Left colon (tissue), 2 donors: ENCODE measurements around the gene IQCM. TPM values are rescaled to one million over a fixed set of nuclear protein-coding genes. Genes with fewer than 3 reads are reported as not detected.
"Not testable (repeated sequence)": the region's sequence is repeated elsewhere in the genome, so short reads cannot be mapped to it uniquely, and the experiment has no call there.

Source experiments
- ATAC-seq: fragments of 200-7000 bp; cut with Tn5 transposase; one replicate; pipeline ENCODE4 v1.9.1; 2020; ENCODE audit warnings: mild to moderate bottlenecking, moderate library complexity
- DNase-seq, 2 donors: peaks; one replicate each; pipeline ENCODE4 v3.0.0-alpha.2; 2020
- intact Hi-C, 2 donors: fragments of 100-400 bp; cut with DNase I in 1 of 2; cut with micrococcal nuclease in 1 of 2; formaldehyde crosslinking; loops; one replicate each; pipeline versions ENCODE4 v1.11.2 to v1.14.0; 2022; cut with DNase I, micrococcal nuclease
- total RNA-seq, 2 donors: library from RNA; stranded (reverse); fragmentation: NEBNext Ultra II Directional; extraction: Animal tissue kit (Norgen Biotek cat#: 25700); gene quantifications; one replicate each; pipeline ENCODE4 v1.2.1, GENCODE V29; 2021
- donor health status: DM: no; HTN: no; CAD: no.
- donor health status: DM: yes; HTN: yes; CAD: no.

Gene IQCM
- total RNA-seq, 2 donors from 2014 or later = 7.2 to 7.6 TPM

DNA sequence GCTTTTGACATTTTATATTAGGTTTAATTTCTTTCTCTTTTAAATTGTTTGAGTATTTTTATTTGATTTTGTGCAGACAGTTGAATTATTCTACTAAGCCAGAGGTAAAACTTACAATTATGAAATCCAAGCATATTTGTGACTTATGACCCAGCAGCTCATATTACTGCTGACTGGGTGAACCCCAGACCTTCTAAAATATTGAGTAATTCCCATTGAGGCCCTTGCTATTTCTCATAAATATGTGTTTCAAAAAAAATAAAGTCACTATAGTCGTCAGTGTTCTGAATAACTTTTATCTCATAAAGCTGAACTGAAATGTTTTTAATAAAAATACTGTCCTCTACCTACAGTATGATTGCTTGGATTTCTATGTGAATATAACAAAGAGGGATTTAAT, 303.1 kb downstream of the IQCM start:
- ATAC-seq (no peak), DNase-seq (no peak)
- intact Hi-C loops = no loop called here

DNA sequence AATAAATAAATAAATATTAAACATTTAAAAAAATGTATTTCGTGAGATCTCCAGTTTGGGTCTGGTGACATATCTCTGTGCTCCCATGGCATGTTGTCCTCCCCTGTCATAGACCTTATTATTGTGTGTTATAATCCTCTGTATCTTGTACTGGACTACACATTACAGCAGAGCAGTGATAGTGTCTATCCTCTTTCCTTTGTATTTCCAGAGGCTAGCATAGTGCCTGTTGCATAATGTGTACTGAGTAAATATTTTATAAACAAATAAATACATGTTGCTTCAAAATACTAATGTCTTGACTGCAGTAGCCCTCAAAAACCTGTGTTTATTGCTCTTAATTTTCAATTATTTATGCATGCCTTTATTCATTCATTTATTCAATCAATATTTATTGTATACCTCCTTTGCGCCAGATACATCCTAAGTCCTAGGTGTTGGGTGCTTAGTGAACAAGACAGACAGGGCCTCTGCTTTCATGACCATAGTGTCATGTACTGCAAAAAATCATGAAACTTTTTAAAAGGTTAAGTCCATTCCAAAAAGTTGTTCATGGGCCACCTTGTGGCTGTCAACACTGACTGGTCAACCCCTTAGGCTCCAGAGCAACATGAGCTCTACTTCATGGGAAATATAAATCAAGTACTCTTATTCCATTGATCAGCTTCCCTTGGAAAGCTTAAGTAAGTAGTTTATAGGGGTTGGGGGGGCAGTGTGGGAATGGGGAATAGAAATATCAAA, 303.9 kb downstream of the IQCM start:
- DNase-seq (no peak), ATAC-seq (no peak)
- intact Hi-C loops = no loop called here

DNA sequence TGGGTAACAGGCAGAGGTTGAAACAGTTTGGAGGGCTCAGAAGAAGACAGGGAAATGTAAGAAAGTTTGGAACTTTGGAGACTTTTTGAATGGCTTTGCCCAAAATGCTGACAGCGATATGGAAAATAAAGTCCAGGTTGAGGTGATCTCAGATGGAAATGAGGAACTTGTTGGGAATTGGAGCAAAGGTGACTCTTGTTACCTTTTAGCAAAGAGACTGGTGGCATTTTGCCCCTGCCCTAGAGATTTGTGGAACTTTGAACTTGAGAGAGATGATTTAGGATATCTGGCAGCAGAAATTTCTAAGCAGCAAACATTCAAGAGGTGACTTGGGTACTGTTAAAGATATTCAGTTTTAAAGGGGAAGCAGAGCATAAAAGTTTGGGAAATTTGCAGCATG, 308.3 kb downstream of the IQCM start:
- ATAC-seq, intact Hi-C loops, DNase-seq: not testable (repeated sequence)

DNA sequence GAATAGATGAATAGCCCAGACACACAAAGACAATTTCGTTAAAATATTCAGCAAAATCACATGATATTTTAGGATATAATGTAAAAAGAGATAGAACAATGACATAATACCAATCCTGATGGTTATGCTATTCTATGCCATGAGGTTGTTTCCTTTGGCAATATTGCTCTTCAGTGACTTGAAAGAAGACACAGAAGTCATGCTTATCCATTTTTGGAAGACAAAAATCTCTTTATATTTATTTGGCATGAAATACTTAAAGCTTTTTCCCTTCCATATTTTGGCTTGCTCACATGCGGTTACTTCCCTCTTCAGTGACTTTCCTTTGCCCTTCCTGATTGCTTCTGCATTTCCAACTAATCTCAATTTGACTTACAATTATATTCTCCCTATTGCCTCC, 314.8 kb downstream of the IQCM start:
- intact Hi-C loops = no loop called here
- ATAC-seq (no peak), DNase-seq (no peak)

- no peak for DNase-seq
- ATAC-seq = no peak
Measured at GRCh38 chr4:149499726-149500125, 315.9 kb downstream of the IQCM start.

GRCh38 chr4:149498246-149498645, 317.4 kb downstream of the IQCM start:
- DNase-seq (no peak), ATAC-seq (peak; percentile 53)
- intact Hi-C loops = no loop called here

More at GRCh38 chr4:149499726-149500125, 315.9 kb downstream of the IQCM start:
- intact Hi-C loops = no loop called here

- ATAC-seq (peak; percentile 71), DNase-seq (no peak)
- intact Hi-C loops = no loop called here
Measured at GRCh38 chr4:149493492-149493891, 322.2 kb downstream of the IQCM start.

DNA sequence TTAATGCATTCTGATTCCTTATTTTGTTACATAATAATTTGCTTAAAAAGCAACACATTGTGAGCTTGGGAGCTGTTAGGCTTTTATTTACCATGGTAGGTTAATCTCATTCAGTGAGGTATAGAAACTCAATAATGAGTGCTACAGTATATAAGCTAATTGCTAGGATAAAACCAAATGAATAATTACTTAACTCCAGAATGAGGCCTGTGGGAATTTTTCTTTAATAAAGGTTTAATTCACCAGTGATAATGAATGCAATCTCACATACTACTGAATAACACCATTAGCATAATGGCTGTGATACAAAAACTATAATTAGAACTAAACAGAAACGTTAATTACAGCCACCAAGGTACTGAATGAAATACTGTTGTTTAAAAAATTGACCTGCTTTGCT, 326.3 kb downstream of the IQCM start:
- intact Hi-C loops = no loop called here
- no peak for ATAC-seq
- no peak for DNase-seq

DNA sequence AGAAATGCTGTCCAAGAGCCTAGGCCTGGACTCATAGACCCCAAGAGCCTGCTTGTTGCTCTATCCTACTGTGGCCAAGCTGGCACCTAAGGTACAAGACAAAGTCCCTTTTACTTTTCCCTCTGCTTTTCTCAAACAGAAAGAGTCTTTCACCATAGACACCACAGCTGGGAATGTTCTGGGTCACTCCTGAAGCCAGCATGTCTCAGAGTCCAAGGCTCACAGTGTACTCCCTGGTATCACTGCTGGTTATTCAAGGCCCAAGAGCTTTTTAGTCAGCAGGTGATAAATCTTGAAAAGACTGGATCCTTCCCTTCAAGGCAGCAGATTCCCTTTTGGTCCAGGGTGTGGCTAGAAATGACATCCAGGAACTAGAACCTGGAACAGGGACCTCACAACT, 328.8 kb downstream of the IQCM start:
- ATAC-seq (no peak), DNase-seq (no peak)
- intact Hi-C loops = no loop called here

DNA sequence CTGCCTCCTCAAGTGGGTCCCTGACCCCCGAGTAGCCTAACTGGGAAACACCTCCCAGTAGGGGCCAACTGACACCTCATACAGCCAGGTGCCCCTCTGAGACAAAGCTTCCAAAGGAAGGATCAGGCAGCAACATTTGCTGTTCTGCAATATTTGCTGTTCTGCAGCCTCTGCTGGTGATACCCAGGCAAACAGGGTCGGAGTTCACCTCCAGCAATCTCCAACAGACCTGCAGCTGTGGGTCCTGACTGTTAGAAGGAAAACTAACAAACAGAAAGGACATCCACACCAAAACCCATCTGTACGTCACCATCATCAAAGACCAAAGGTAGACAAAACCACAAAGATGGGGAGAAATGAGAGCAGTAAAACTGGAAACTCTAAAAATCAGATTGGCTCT, 347.0 kb downstream of the IQCM start:
- intact Hi-C loops, DNase-seq, ATAC-seq: not testable (repeated sequence)

DNA sequence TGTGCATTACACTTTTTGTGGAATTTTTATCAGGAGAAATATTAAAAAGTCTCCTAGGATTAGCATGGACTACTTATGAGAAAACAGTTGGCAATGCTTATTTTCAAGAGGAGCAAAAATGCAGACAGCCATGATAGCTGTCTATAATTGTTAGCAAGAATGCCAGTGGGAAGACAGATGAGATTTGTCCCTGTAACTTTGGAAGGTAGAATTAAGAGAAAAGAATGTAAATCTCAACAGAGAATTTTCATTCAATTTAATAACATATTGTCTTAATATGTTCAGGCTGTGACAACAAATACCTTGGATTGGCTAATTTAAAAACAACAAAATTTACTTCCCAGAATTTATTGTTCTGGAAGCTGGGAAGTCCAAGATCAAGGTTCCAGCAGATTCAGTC, 349.2 kb downstream of the IQCM start:
- intact Hi-C loops = no loop called here
- ATAC-seq (no peak), DNase-seq (no peak)

- no peak for DNase-seq
- no peak for ATAC-seq
- intact Hi-C loops = no loop called here
Measured at GRCh38 chr4:149465955-149466354, 349.7 kb downstream of the IQCM start.

- intact Hi-C loops = no loop called here
- no peak for DNase-seq
- no peak for ATAC-seq
Measured at GRCh38 chr4:149443537-149443936, 372.1 kb downstream of the IQCM start.

GRCh38 chr4:149441338-149441737, 374.3 kb downstream of the IQCM start:
- intact Hi-C loops = no loop called here

DNA sequence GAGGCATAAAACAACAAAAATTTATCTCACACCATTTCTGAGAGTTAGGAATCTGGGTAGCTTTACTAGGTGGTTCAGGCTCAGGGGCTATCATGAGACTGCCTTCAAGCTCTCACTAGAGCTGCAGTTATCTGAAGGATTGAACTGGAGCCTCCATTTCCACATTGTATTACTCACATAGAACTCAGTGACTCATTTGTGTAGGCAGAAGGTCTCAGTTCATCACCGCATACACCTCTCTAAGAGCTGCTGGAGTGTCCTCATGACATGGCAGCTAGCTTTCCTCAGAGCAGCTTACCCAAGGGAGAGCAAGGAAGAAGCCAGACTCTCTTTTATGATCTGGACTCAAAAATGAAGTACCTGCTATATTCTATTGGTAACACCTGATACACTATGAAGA, 389.2 kb downstream of the IQCM start:
- ATAC-seq (no peak), DNase-seq (no peak)
- intact Hi-C loops = no loop called here

More at GRCh38 chr4:149441338-149441737, 374.3 kb downstream of the IQCM start:
- DNase-seq = no peak
- ATAC-seq = no peak

GRCh38 chr4:149409555-149409962, 406.1 kb downstream of the IQCM start:
- DNase-seq (no peak), ATAC-seq (no peak)
- intact Hi-C loops = no loop called here

DNA sequence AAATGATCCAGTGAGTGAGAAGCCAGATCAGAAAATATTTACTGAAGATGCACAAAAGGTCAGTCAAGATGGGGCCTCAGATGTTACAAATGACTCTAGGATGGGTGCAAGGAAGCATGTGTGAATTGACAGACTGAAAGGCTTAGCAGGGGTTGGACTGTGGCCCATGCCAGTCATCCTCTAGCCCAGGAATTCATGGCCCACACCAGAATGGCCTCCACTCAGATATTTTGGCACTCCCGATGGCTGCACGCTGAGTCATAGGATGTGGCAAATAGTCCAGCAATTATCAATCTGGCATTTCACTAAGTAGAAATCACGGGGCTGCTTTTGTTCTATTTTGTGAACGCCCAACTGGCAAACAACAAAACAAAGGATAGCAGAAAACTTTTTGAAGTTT, 406.5 kb downstream of the IQCM start:
- ATAC-seq = no peak
- intact Hi-C loops = no loop called here
- DNase-seq = no peak

DNA sequence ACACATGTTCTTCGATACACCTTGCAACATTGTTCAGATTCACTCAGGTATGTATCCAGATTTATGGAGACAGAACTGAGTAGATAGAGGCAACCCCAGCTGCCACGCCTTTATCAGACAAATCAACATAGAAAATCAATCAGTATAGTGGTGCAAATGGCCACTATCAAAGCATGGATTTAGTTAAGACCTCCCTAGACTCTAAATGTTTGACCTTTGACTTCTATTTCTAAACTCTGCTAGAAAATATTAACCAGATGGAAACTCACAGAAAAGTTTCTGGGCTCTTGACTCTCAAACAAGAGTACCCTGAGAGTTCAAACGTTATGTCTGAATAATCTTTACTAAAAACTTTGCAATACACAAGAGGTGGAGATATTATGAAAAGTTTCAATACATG, 411.5 kb downstream of the IQCM start:
- DNase-seq (no peak), ATAC-seq (no peak)
- intact Hi-C loops = no loop called here

DNA sequence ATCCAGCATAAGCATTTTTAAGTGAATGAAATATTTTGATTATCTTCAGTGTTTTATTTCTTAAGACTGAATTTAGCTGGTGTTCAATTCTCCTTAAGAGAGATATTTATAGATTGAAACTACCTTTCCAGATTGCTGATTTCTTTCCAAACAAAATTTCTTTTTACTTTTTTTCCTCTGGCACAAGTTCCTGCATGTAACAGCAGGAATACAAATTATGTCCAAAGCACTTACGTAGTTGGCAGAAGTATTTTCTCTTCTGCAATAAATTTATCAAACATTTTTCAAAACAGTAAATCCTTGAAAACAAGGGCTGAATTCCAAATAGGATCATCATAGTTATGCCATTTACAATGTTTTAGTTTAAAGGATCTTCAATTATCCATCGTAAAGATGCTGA, 412.6 kb downstream of the IQCM start:
- DNase-seq (no peak), ATAC-seq (no peak)
- intact Hi-C loops = no loop called here

DNA sequence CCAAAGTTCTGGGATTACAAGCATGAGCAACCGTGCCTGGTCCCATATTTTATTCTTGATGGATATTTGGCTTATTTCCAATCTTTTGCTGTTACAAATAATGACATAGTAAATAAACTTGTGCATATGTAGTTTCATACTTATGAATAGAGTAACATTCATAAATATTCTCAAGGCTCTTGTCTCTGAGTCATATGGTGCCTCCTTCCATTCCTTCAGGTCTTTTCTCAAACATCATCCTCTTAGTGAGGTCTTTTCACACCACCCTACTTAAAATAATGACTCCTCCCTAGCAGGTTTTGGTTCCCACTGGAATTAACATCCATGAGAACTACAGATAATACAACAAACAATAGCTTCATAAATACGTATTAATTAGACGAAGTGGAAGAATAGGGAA, 416.6 kb downstream of the IQCM start:
- intact Hi-C loops = no loop called here
- ATAC-seq = no peak

DNA sequence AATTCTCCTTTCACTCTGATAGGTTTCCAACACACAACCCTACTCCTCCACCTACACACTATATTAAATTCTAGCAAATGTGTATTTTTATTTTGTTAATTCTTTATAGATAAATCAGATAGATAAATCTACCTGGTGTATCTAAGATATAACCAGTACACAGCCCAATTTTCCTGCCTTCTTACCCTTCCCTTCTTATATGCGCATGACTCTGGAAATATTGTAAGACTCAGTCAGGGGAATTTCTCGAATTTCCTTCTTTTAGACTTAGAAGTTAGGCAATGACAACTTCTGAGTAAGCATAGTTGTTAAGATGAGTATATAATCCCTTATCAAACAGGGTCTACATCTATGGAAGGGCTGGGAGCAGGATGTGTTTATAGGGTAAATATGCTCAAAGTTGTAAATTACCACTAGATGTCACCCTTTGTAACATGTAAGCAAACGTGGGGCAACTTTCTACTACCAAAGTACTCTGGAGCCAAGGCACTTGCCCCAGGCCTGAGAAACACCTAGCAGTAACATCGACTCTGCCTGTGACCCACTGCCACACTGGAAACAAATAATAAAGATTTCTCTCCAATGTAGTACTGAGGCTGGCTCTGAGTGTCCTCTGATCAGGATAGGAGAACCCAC, 444.7 kb downstream of the IQCM start:
- DNase-seq = peak in 1 of 2 donors; percentile 7
- intact Hi-C loops = loop anchor here in 1 of 2 donors (10.0 kb wide), 1 partner anchor 524 kb away; no protein-coding TSS in a partner anchor
- ATAC-seq = peak; percentile 95

More for the DNA sequence above, 416.6 kb downstream of the IQCM start:
- DNase-seq = no peak
